Kidney (tissue), 14 donors: ENCODE data around the gene NXF1. TPM values are rescaled to one million over a fixed set of nuclear protein-coding genes. Genes with fewer than 3 reads are reported as not detected.
A peak's percentile ranks its signal among the peaks of the same experiment; 100 is the strongest.

ENCODE experiments used
- DNase-seq, 5 donors: peaks; one replicate each; pipeline ENCODE4 v3.0.0-alpha.2; 2013 to 2020
- FAIRE-seq: peaks from 2 replicates; lab custom pipeline; 2012; peaks lifted over from hg19 to GRCh38; lab: Jason Lieb, UNC
- H3K27ac ChIP-seq, 2 donors: one replicate each; pipeline ENCODE4 v1.7.0; 2013; ENCODE audit warnings: low read depth in 2 of 2, low read length in 2 of 2, inconsistent platforms in 1 of 2
- H3K27me3 ChIP-seq: one replicate; pipeline ENCODE4 v1.7.1; 2013; ENCODE audit warnings: low read length, inconsistent platforms; ENCODE audit not compliant: control insufficient read depth, insufficient read depth
- H3K36me3 ChIP-seq, 3 donors: one replicate each; pipeline versions ENCODE4 v1.7.0 to v1.7.1; 2013; ENCODE audit warnings: low read length in 3 of 3, control low read depth in 1 of 3, inconsistent platforms in 1 of 3; ENCODE audit not compliant: insufficient read depth in 3 of 3, control insufficient read depth in 2 of 3
- H3K4me1 ChIP-seq, 3 donors: one replicate each; pipeline versions ENCODE4 v1.7.0 to v1.7.1; 2013; ENCODE audit warnings: low read length in 3 of 3, inconsistent platforms in 1 of 3, low read depth in 1 of 3; ENCODE audit not compliant: control insufficient read depth in 2 of 3, insufficient read depth in 2 of 3
- H3K4me3 ChIP-seq, 3 donors: one replicate each; pipeline versions ENCODE4 v1.7.0 to v1.8.1; 2013; ENCODE audit warnings: low read length in 3 of 3, control low read depth in 1 of 3, inconsistent platforms in 1 of 3
- H3K9ac ChIP-seq, 3 donors: one replicate each; pipeline versions ENCODE4 v1.7.0 to v1.7.1; 2013; ENCODE audit warnings: low read length in 3 of 3, control low read depth in 1 of 3, inconsistent platforms in 1 of 3
- H3K9me3 ChIP-seq, 3 donors: one replicate each; pipeline versions ENCODE4 v1.7.0 to v1.7.1; 2013; ENCODE audit warnings: low read length in 3 of 3, control low read depth in 1 of 3, inconsistent platforms in 1 of 3; ENCODE audit not compliant: control insufficient read depth in 2 of 3, insufficient read depth in 1 of 3
- intact Hi-C: fragments of 100-400 bp; cut with DNase I; formaldehyde crosslinking; loops from one replicate; pipeline ENCODE4 v1.11.1; 2022
- polyA plus RNA-seq: library from polyadenylated mRNA; stranded (reverse); fragments of 350-450 nt; fragmentation: Illumina TruSeq; extraction: RNeasy Lipid Tissue Mini Kit (QIAGEN cat#74804); gene quantifications from one replicate; pipeline ENCODE4 v1.2.3, GENCODE V29; 2014; ENCODE audit warnings: low read depth, low replicate concordance; ENCODE audit not compliant: insufficient read depth
- total RNA-seq: library from RNA; stranded (reverse); fragmentation: NEBNext Ultra II Directional; extraction: Animal tissue kit (Norgen Biotek cat#: 25700); gene quantifications from one replicate; pipeline ENCODE4 v1.2.1, GENCODE V29; 2021
- TF ChIP-seq, protein P1 (sequence below): IDR thresholded peaks from 3 replicates; pipeline ENCODE4 v1.5.1; 2012; ENCODE audit warnings: mild to moderate bottlenecking, moderate library complexity, borderline replicate concordance; ENCODE audit not compliant: insufficient read depth; ENCODE audit errors: extremely low read depth
- donor health status: control.
- donor health status: control.
- donor health status: control.
- donor health status: control.
- donor health status: control.
- donor health status: DM: yes; HTN: yes; CAD: no.
- donor health status: Normal renal cell carcinoma (clear cell type).

The NXF1 gene
- total and polyA plus RNA-seq, 2 donors from 2014 or later: 70.7 to 83.8 TPM

DNA sequence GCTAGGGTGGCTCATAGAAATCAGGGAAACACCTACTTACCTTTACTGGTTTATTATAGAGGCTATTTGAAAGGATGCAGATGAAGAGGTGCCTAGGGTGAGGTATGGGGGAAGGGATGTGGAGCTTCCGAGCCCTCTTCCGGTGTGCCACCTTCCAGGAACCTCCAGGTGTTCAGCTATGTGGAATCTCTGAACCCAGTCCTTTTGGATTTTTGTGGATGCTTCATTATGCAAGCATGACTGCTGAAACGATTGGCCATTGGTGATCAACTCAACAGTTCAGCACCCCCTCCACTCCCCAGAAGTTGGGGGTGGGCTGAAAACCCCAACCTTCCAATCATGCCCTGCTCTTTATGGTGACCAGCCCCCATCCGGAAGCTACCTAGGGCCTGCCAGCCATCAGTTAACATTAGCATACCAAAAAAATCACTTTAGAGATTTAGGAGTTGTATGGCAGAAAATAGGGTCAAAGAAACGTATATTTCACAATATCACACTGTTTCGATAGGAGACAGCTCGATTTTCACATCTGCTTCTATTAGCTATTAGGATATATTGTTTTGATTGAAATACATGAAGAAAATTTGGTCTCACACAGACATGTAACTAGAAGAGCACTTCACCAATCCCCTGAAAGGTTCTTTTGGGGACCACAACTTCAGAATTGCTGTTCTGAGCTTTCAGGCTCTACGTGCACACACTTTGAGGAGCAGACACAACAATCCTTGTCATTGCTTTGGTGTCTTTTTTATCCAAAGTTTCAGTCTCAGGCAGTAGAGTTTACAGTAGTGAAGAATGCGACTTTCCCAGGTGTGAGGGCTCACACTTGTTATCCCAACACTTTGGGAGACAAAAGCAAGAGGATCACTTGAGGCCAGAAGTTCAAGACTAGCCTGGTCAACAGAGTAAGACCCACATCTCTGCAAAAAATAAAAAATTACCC lies 47.1 kb downstream of the NXF1 start:
- Histone ChIP-seq H3K4me1 (peaks cover 0 to 15% (median 15%) of the 10 kb centered on the region in 3 donors), H3K9me3 (no peaks in the 10 kb centered on the region), H3K27ac (no peak overlapping the region), H3K27me3 (no peaks in the 10 kb centered on the region), H3K4me3 (no peak overlapping the region), H3K9ac (no peak overlapping the region), H3K36me3 (no peaks in the 10 kb centered on the region)
- intact Hi-C loops: no loop called here
- TF ChIP-seq, protein P1, sequence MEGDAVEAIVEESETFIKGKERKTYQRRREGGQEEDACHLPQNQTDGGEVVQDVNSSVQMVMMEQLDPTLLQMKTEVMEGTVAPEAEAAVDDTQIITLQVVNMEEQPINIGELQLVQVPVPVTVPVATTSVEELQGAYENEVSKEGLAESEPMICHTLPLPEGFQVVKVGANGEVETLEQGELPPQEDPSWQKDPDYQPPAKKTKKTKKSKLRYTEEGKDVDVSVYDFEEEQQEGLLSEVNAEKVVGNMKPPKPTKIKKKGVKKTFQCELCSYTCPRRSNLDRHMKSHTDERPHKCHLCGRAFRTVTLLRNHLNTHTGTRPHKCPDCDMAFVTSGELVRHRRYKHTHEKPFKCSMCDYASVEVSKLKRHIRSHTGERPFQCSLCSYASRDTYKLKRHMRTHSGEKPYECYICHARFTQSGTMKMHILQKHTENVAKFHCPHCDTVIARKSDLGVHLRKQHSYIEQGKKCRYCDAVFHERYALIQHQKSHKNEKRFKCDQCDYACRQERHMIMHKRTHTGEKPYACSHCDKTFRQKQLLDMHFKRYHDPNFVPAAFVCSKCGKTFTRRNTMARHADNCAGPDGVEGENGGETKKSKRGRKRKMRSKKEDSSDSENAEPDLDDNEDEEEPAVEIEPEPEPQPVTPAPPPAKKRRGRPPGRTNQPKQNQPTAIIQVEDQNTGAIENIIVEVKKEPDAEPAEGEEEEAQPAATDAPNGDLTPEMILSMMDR: no peak
- FAIRE-seq (no peak), DNase-seq (no peak)

DNA sequence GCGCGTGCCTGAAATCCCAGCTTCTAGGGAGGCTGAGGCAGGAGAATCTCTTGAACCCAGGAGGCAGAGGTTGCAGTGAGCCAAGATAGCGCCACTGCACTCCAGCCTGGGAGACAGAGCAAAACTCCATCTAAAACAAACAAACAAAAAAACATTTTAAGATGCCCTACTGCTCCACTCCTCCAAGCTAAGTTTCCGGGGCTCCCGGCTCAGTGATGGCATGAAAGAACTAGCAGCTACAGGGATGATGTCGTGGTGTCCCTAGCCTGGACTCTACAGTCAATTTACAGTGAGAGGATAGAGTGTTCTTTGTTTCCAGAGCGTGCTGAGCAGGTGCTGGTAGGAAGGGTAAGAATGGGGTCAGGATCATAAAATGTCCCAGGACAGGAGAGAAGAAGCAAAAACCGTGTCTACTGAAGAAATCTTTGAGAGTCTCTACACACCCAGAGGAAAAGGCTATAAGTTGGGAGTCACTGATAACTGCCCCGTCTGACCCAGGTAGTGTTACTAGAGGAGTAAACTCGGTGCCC lies 50.1 kb downstream of the NXF1 start:
- H3K27ac ChIP-seq: no peak overlapping the region
- DNase-seq (peak in 1 of 5 donors; percentile 24), FAIRE-seq (no peak)
- intact Hi-C loops: no loop called here
- no peaks in the 10 kb centered on the region for H3K27me3 ChIP-seq
- H3K4me1 ChIP-seq: peaks cover 0 to 13% (median 12%) of the 10 kb centered on the region in 3 donors
- no peak overlapping the region for H3K4me3 ChIP-seq
- peaks cover 0 to 10% (median 4%) of the 10 kb centered on the region in 3 donors for H3K36me3 ChIP-seq
- TF ChIP-seq, protein P1: no peak
- no peaks in the 10 kb centered on the region for H3K9me3 ChIP-seq
- H3K9ac ChIP-seq: no peak overlapping the region

DNA sequence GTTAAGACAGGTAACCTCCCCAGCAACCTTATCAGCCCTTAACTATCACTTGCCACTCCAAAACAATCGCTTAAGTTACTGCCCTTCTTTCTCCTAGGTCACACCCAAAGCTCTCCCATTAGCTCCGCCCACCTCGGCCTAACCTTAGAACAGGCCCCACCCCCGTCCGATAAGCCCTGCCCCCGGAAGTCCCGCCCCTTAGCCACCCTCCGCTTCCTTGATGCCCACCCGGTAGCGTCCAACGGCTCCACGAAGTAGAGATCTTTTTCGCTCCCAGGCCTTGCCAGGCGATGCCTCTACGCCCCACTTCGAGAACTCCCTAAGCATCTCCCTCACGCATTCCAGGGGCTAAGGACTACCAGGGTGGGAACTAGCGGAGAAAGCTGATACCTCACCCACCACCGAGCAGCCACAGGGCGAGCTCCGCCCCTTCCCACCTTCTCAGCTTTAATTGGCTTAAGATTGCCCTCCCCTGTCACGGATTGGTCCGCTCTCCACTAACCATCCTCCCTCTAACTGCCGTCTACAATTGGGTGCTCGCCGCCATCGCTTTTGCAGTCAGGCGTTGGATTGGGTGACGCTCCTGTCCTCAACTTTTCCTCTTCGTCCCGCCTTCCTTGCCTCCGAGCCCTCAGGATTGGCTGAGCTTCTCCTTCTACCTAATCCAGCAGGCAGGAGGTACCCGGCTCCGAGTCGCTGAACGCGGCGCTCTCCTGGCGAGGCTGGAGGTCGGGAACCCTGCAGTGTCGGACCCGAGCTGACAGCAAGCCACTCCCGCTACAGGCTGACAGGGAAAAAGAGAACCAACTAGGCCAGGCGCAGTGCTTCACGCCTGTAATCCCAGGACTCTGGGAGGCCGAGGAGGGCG lies 51.3 kb downstream of the NXF1 start, which contains the start of gene ZBTB3:
ZBTB3 (minus strand) TSS at position 425 of the 868 bp plus-strand sequence. CDS start 496 bp downstream, outside the sequence.
- FAIRE-seq (peak; percentile 95), DNase-seq (peak; percentile 98 to 100 (median 99))
- Histone ChIP-seq H3K4me1 (peaks cover 0 to 13% (median 12%) of the 10 kb centered on the region in 3 donors), H3K27me3 (no peaks in the 10 kb centered on the region), H3K9me3 (no peaks in the 10 kb centered on the region), H3K4me3 (peak within 1 kb of the TSS; percentile 94 to 99 (median 99)), H3K9ac (peak within 1 kb of the TSS; percentile 75 to 98 (median 87)), H3K36me3 (peaks cover 0 to 10% (median 4%) of the 10 kb centered on the region in 3 donors), H3K27ac (peak within 1 kb of the TSS; percentile 95 to 99)
- intact Hi-C loops: no loop called here
- TF ChIP-seq, protein P1: no peak
